Measurements from ENCODE around the gene OOSP4A.

The OOSP4A gene

DNA sequence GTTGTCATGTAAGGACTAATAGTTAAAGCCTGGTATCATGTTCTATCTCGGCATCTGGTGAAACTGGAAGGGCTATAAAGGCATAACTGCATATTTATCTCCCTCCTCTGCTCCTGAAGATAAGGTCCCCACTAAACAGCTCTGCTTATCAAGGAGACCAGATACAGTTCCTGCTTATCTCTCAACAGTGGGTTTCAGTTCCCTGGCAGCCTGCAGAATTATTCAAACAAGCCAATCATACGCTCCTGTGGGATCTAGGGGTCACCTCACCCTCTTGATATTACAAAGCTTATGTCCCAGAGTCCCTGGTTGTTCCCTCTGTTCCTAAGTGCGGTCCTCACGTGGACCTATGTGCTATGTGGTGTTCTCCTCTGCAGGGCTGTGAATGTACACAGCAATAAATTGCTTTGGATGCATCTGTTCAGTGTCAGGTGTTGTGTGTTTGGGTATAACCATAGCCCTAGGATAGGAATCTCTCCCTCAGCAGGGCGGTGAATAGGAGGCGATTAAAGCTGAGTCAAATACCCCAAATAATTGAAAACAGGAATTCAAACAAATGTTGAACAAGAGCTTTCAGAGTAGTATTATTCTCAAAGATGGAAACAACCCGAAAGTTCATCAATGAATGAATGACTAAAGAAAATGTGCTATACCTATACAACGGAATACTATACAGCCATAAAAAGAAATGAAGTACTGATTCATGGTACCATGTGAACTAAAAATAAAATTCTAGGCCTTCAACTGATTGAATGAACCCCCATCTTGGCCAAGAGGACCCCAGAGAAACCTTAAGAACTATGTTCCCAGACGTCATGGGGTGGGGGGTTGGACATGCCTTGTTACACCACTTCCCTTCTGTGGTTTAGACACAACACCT, 3.1 kb upstream of the OOSP4A start:
- TF ChIP-seq CTCF (IDR thresholded peaks at IDR 0.05) = no peak
- no peak for TF ChIP-seq ZFX (IDR thresholded peaks at IDR 0.05; ENCODE audit: borderline replicate concordance)
- H3K27ac ChIP-seq = no peak overlapping the region

DNA sequence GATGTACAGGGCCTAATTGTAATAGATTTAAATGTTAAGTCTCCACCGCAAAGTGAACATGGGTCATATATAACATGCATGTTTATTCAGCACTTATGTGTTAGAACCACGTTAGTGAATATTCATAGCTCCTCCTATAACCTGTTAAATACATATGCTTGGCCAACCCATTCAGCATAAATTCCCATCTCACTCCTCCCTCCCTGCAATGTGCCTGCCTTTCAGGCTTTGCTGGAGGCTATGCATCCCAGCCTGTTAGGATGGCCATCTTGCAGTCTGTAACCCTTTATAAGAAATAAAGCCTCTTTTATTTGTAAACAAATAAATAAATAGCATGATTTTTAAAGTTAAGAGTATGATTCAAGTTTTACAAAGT, 1.7 kb upstream of the OOSP4A start:
- no peak for TF ChIP-seq CTCF (IDR thresholded peaks at IDR 0.05)
- TF ChIP-seq ZFX (IDR thresholded peaks at IDR 0.05; ENCODE audit: borderline replicate concordance) = no peak
- no peak overlapping the region for H3K27ac ChIP-seq

- TF ChIP-seq ZFX (IDR thresholded peaks at IDR 0.05; ENCODE audit: borderline replicate concordance) (no peak), CTCF (IDR thresholded peaks at IDR 0.05) (no peak)
- no peak overlapping the region for H3K27ac ChIP-seq
These were observed 1.6 kb downstream of the OOSP4A start for GRCh38 chr11:59965424-59965823.

GRCh38 chr11:59966201-59966600, 2.4 kb downstream of the OOSP4A start:
- TF ChIP-seq ZFX (IDR thresholded peaks at IDR 0.05; ENCODE audit: borderline replicate concordance) (no peak), CTCF (IDR thresholded peaks at IDR 0.05) (no peak)
- no peak overlapping the region for H3K27ac ChIP-seq

- no peak for TF ChIP-seq CTCF (IDR thresholded peaks at IDR 0.05)
- TF ChIP-seq ZFX (IDR thresholded peaks at IDR 0.05; ENCODE audit: borderline replicate concordance) = no peak
- H3K27ac ChIP-seq = no peak overlapping the region
These were observed 4.0 kb downstream of the OOSP4A start for GRCh38 chr11:59967677-59968394.

GRCh38 chr11:59968395-59968783, 4.6 kb downstream of the OOSP4A start:
- H3K27ac ChIP-seq = no peak overlapping the region

More at GRCh38 chr11:59968395-59968783, 4.6 kb downstream of the OOSP4A start:
- no peak for TF ChIP-seq ZFX (IDR thresholded peaks at IDR 0.05; ENCODE audit: borderline replicate concordance)
- TF ChIP-seq CTCF (IDR thresholded peaks at IDR 0.05) = no peak

Data from 22Rv1 (cell line).